Smooth muscle cell (in vitro differentiated cells): ENCODE data around the gene C19orf25. TPM values are rescaled to one million over a fixed set of nuclear protein-coding genes. Genes with fewer than 3 reads are reported as not detected.
"Not testable (repeated sequence)": the region's sequence is repeated elsewhere in the genome, so short reads cannot be mapped to it uniquely, and the experiment has no call there.

ENCODE experiments used
- DNase-seq: peaks from one replicate; lab custom pipeline; 2025; ENCODE audit not compliant: unreplicated experiment; lab: John Stamatoyannopoulos, UW
- H2AFZ ChIP-seq: fragments of 200-600 bp; sonication (generic); 2 replicates; pipeline ENCODE4 v1.6.0; 2016; ENCODE audit warnings: antibody characterized with exemption, low read depth, mild to moderate bottlenecking
- H3F3A ChIP-seq: fragments of 200-600 bp; sonication (generic); 2 replicates; pipeline ENCODE4 v1.6.0; 2017; ENCODE audit warnings: antibody characterized with exemption, low read depth
- H3K27ac ChIP-seq: fragments of 200-600 bp; sonication (generic); 2 replicates; pipeline ENCODE4 v1.5.1; 2016; ENCODE audit warnings: low read depth, mild to moderate bottlenecking
- H3K27me3 ChIP-seq: fragments of 200-600 bp; sonication (generic); 2 replicates; pipeline ENCODE4 v1.6.1; 2016; ENCODE audit warnings: low read depth, mild to moderate bottlenecking
- H3K36me3 ChIP-seq: fragments of 200-600 bp; sonication (generic); 2 replicates; pipeline ENCODE4 v1.5.1; 2016; ENCODE audit warnings: low read depth
- H3K4me1 ChIP-seq: fragments of 200-600 bp; sonication (generic); 2 replicates; pipeline ENCODE4 v1.5.1; 2016; ENCODE audit warnings: low read depth
- H3K4me2 ChIP-seq: fragments of 200-600 bp; sonication (generic); 2 replicates; pipeline ENCODE4 v1.6.0; 2016; ENCODE audit warnings: mild to moderate bottlenecking
- H3K4me3 ChIP-seq: fragments of 200-600 bp; sonication (generic); 2 replicates; pipeline ENCODE4 v1.5.1; 2016; ENCODE audit warnings: mild to moderate bottlenecking
- H3K79me2 ChIP-seq: fragments of 200-600 bp; sonication (generic); 2 replicates; pipeline ENCODE4 v1.6.0; 2016; ENCODE audit warnings: low read depth, mild to moderate bottlenecking
- H3K9ac ChIP-seq: fragments of 200-600 bp; sonication (generic); 2 replicates; pipeline ENCODE4 v1.6.0; 2016; ENCODE audit warnings: low read depth
- H3K9me3 ChIP-seq: fragments of 200-600 bp; sonication (generic); replicated peaks from 2 replicates; pipeline ENCODE4 v1.5.1; 2016; ENCODE audit warnings: low read depth
- H4K20me1 ChIP-seq: fragments of 200-600 bp; sonication (generic); 2 replicates; pipeline ENCODE4 v1.6.0; 2016; ENCODE audit warnings: low read depth
- CTCF ChIP-seq: fragments of 200-600 bp; sonication (generic); IDR thresholded peaks from 2 replicates; pipeline ENCODE4 v1.5.1; 2017; ENCODE audit warnings: borderline replicate concordance, mild to moderate bottlenecking, antibody characterized with exemption; ENCODE audit not compliant: insufficient read depth, poor library complexity, severe bottlenecking
- WGBS: methylation state at CpG from one replicate; pipeline ENCODE4 v1.1.7; 2016; ENCODE audit warnings: low lambda C conversion rate; 5-methylcytosine and 5-hydroxymethylcytosine counted together
- polyA plus RNA-seq: library from polyadenylated mRNA; unstranded; fragments of >200 nt; fragmentation: Nextera tagmentation; extraction: Ambion mirVana; gene quantifications from 2 replicates; pipeline ENCODE4 v1.2.1, GENCODE V29; 2016
- total RNA-seq: library from RNA; depleted of rRNA; stranded (reverse); fragments of >200 nt; gene quantifications from 2 replicates; pipeline ENCODE4 v1.2.3, GENCODE V29; 2014

Gene C19orf25
- total and polyA plus RNA-seq, 2 experiments from 2014 or later: 15.2 to 27.9 TPM

- Histone ChIP-seq H3K36me3 (no peaks in the 10 kb centered on the region), H3K27me3 (peaks cover 7% of the 10 kb centered on the region), H3K79me2 (no peaks in the 10 kb centered on the region), H2AFZ (no peak overlapping the region), H3K4me3 (peak overlapping the region; percentile 17), H3K9ac (no peak overlapping the region), H4K20me1 (no peaks in the 10 kb centered on the region), H3K27ac (no peak overlapping the region), H3K4me2 (peak overlapping the region; percentile 74), H3K4me1 (peaks cover 8% of the 10 kb centered on the region), H3F3A (peaks cover 2% of the 10 kb centered on the region), H3K9me3 (no peaks in the 10 kb centered on the region)
- TF ChIP-seq CTCF: no peak
- no peak for DNase-seq
- WGBS: 62% methylated on average over 14 of the region's 14 CpGs
Observed at GRCh38 chr19:1502433-1503088, 23.5 kb upstream of the C19orf25 start.

GRCh38 chr19:1501200-1501595, 22.2 kb upstream of the C19orf25 start:
- Histone ChIP-seq H3K4me3 (no peak overlapping the region), H4K20me1 (no peaks in the 10 kb centered on the region), H3K27ac (no peak overlapping the region), H3K9me3 (no peaks in the 10 kb centered on the region), H3K79me2 (no peaks in the 10 kb centered on the region), H2AFZ (no peak overlapping the region), H3F3A (peaks cover 2% of the 10 kb centered on the region), H3K36me3 (no peaks in the 10 kb centered on the region), H3K4me1 (peaks cover 8% of the 10 kb centered on the region), H3K4me2 (no peak overlapping the region), H3K27me3 (peaks cover 7% of the 10 kb centered on the region), H3K9ac (no peak overlapping the region)
- DNase-seq: no peak
- no peak for TF ChIP-seq CTCF
- 90% methylated on average over 9 of the region's 9 CpGs for WGBS

- not testable (repeated sequence) for DNase-seq, H3K9ac ChIP-seq, H2AFZ ChIP-seq, H4K20me1 ChIP-seq, H3K36me3 ChIP-seq, H3K9me3 ChIP-seq, H3K27me3 ChIP-seq, H3K27ac ChIP-seq, H3K4me1 ChIP-seq, H3K79me2 ChIP-seq, H3K4me2 ChIP-seq, H3K4me3 ChIP-seq, H3F3A ChIP-seq
- no CpG with 5 or more reads among the region's 34 CpGs for WGBS
Observed at GRCh38 chr19:1499231-1499630, 20.2 kb upstream of the C19orf25 start.

GRCh38 chr19:1497578-1498235, 18.7 kb upstream of the C19orf25 start:
- Histone ChIP-seq H3F3A (peaks cover 1% of the 10 kb centered on the region), H3K79me2 (no peaks in the 10 kb centered on the region), H3K9me3 (no peaks in the 10 kb centered on the region), H4K20me1 (no peaks in the 10 kb centered on the region), H3K36me3 (no peaks in the 10 kb centered on the region), H3K27me3 (no peaks in the 10 kb centered on the region), H2AFZ (no peak overlapping the region), H3K4me1 (no peaks in the 10 kb centered on the region), H3K4me2 (no peak overlapping the region), H3K9ac (no peak overlapping the region), H3K4me3 (no peak overlapping the region), H3K27ac (no peak overlapping the region)
- DNase-seq: no peak
- TF ChIP-seq CTCF: no peak
- 93% methylated on average over 25 of the region's 25 CpGs for WGBS
